Tibial artery (tissue), 4 donors: Measurements from ENCODE around the gene ADCY3.

Experiments used
- DNase-seq, 2 donors: peaks; one replicate each; pipeline ENCODE4 v3.0.0-alpha.2; 2019
- H3K27ac ChIP-seq, 2 donors: fragments of 200-600 bp; sonication (generic) in 1 of 2; 1 replicate in 1 of 2; 2 replicates in 1 of 2; pipeline ENCODE4 v1.5.1; 2018 to 2019; ENCODE audit warnings: mild to moderate bottlenecking in 1 of 2
- H3K27me3 ChIP-seq, 2 donors: fragments of 200-600 bp; sonication (generic) in 1 of 2; one replicate each; pipeline versions ENCODE4 v1.5.1 to v1.6.0; 2016 to 2019
- H3K36me3 ChIP-seq, 3 donors: fragments of 200-600 bp; sonication (generic) in 2 of 3; one replicate each; pipeline ENCODE4 v1.5.1; 2016 to 2019; ENCODE audit warnings: mild to moderate bottlenecking in 2 of 3
- H3K4me1 ChIP-seq, 4 donors: fragments of 200-600 bp; sonication (generic) in 2 of 4; 1 replicate in 3 of 4; 2 replicates in 1 of 4; pipeline ENCODE4 v1.5.1; 2016 to 2019
- H3K4me3 ChIP-seq, 2 donors: fragments of 200-600 bp; sonication (generic) in 1 of 2; 1 replicate in 1 of 2; 2 replicates in 1 of 2; pipeline ENCODE4 v1.5.1; 2018 to 2019; ENCODE audit warnings: mild to moderate bottlenecking in 2 of 2
- H3K9me3 ChIP-seq, 3 donors: fragments of 200-600 bp; sonication (generic) in 1 of 3; one replicate each; pipeline ENCODE4 v1.5.1; 2016 to 2019
- CTCF ChIP-seq, 2 experiments: fragments of 200-600 bp in 1 of 2; fragments of 450-650 bp in 1 of 2; IDR thresholded peaks; one replicate each; pipeline ENCODE4 v1.5.1; 2017 to 2019; ENCODE audit warnings: antibody characterized with exemption in 2 of 2, mild to moderate bottlenecking in 1 of 2, moderate library complexity in 1 of 2
- intact Hi-C: fragments of 100-400 bp; cut with DNase I; formaldehyde crosslinking; loops from one replicate; pipeline ENCODE4 v1.15.0; 2023; ENCODE audit warnings: low total_unique reads

ADCY3 gene

GRCh38 chr2:24832931-24833701, 86.9 kb downstream of the ADCY3 start:
- H3K9me3 ChIP-seq, result no peaks in the 10 kb centered on the region
- DNase-seq, result no peak
- no peak for TF ChIP-seq CTCF (IDR thresholded peaks at IDR 0.05)
- H3K4me3 ChIP-seq, result no peak overlapping the region
- intact Hi-C loops, result no loop called here
- no peak overlapping the region for H3K27ac ChIP-seq
- H3K4me1 ChIP-seq, result no peaks in the 10 kb centered on the region
- peaks cover 9 to 71% (median 61%) of the 10 kb centered on the region in 3 donors for H3K36me3 ChIP-seq
- H3K27me3 ChIP-seq, result no peaks in the 10 kb centered on the region

GRCh38 chr2:24832521-24832920, 87.5 kb downstream of the ADCY3 start:
- DNase-seq, result peak in 1 of 2 donors; percentile 50
- Histone ChIP-seq H3K27ac (no peak overlapping the region), H3K4me3 (no peak overlapping the region), H3K27me3 (no peaks in the 10 kb centered on the region), H3K36me3 (peaks cover 9 to 66% (median 57%) of the 10 kb centered on the region in 3 donors), H3K9me3 (no peaks in the 10 kb centered on the region), H3K4me1 (peaks cover 0 to 6% (median 2%) of the 10 kb centered on the region in 4 donors)
- no peak for TF ChIP-seq CTCF (IDR thresholded peaks at IDR 0.05)
- intact Hi-C loops, result no loop called here

GRCh38 chr2:24832073-24832461, 88.0 kb downstream of the ADCY3 start:
- H3K9me3 ChIP-seq, result no peaks in the 10 kb centered on the region
- no peak for TF ChIP-seq CTCF (IDR thresholded peaks at IDR 0.05)
- peak in 1 of 2 donors; percentile 54 for DNase-seq
- H3K4me1 ChIP-seq, result peaks cover 0 to 9% (median 3%) of the 10 kb centered on the region in 4 donors
- no peak overlapping the region for H3K4me3 ChIP-seq
- no peaks in the 10 kb centered on the region for H3K27me3 ChIP-seq
- no peak overlapping the region for H3K27ac ChIP-seq
- intact Hi-C loops, result no loop called here
- H3K36me3 ChIP-seq, result peaks cover 9 to 61% (median 52%) of the 10 kb centered on the region in 3 donors

GRCh38 chr2:24831221-24832072, 88.6 kb downstream of the ADCY3 start:
- peak in 1 of 2 donors; percentile 53 for DNase-seq
- Histone ChIP-seq H3K27ac (no peak overlapping the region), H3K36me3 (peaks cover 9 to 56% (median 46%) of the 10 kb centered on the region in 3 donors), H3K4me1 (peaks cover 0 to 9% (median 3%) of the 10 kb centered on the region in 4 donors), H3K9me3 (no peaks in the 10 kb centered on the region), H3K4me3 (no peak overlapping the region), H3K27me3 (no peaks in the 10 kb centered on the region)
- intact Hi-C loops, result no loop called here
- no peak for TF ChIP-seq CTCF (IDR thresholded peaks at IDR 0.05)

GRCh38 chr2:24830786-24831185, 89.3 kb downstream of the ADCY3 start:
- intact Hi-C loops, result no loop called here
- peak in 1 of 2 donors; percentile 37 for DNase-seq
- no peaks in the 10 kb centered on the region for H3K9me3 ChIP-seq
- peaks cover 9 to 56% (median 42%) of the 10 kb centered on the region in 3 donors for H3K36me3 ChIP-seq
- H3K27ac ChIP-seq, result no peak overlapping the region
- no peak for TF ChIP-seq CTCF (IDR thresholded peaks at IDR 0.05)
- H3K4me1 ChIP-seq, result peaks cover 0 to 9% (median 3%) of the 10 kb centered on the region in 4 donors
- H3K4me3 ChIP-seq, result no peak overlapping the region
- H3K27me3 ChIP-seq, result no peaks in the 10 kb centered on the region
